NCI-H1105 (cell line): ENCODE data around the gene TMEM125.

Experiments used
- DNase-seq: peaks from one replicate; lab custom pipeline; 2025; lab: John Stamatoyannopoulos, UW

The TMEM125 gene

DNA sequence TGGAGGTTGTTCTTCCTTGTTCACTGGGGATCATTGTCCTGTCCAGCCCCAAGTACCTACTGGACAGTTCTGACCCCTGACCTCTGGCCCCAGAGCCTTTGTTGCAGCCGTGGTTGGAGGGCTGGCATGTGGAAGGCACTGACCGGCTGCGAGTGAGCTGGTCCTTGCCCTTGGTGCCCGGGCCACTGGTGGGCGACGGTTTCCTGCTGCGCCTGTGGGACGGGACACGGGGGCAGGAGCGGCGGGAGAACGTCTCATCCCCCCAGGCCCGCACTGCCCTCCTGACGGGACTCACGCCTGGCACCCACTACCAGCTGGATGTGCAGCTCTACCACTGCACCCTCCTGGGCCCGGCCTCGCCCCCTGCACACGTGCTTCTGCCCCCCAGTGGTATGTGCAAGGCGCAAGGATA, 42.4 kb downstream of the TMEM125 start:
- DNase-seq: no peak

DNA sequence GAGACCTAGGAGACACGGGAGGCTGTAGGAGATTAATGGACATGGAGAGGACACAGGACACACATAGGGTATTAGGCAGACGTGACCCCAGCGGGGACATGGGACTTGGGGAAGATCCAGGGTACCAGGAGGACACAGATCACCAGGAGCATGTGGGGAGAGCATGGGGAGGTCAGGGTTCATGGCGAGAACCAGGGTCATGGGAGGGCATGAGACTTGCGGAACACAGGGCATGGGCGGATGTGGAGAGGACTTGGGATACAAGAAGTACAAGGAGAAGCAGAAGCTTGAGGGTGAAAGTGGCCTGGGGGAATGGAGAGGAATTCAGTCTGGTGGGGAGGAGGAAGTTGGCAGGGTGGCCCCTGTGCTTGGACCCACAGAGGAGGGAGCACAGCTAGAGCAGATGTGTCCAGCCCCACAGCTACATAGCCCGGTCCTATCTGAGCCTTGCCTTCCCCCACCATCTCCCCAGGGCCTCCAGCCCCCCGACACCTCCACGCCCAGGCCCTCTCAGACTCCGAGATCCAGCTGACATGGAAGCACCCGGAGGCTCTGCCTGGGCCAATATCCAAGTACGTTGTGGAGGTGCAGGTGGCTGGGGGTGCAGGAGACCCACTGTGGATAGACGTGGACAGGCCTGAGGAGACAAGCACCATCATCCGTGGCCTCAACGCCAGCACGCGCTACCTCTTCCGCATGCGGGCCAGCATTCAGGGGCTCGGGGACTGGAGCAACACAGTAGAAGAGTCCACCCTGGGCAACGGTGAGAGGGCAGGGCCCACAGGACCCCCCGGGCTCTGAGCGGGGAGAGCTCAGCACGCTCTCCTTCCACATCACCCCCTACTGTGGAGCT, 43.1 kb downstream of the TMEM125 start:
- DNase-seq: no peak

DNA sequence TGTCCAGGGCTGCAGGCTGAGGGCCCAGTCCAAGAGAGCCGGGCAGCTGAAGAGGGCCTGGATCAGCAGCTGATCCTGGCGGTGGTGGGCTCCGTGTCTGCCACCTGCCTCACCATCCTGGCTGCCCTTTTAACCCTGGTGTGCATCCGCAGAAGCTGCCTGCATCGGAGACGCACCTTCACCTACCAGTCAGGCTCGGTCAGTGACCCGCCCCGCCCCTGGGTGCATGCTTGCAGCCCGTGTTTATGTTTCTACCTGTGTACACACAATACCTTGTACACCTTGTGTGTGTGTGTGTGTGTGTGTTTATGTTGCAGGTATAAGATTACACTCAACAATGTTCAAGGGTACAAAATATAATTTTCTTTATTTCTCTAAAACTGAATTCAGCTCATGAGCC, 44.0 kb downstream of the TMEM125 start:
- no peak for DNase-seq

DNA sequence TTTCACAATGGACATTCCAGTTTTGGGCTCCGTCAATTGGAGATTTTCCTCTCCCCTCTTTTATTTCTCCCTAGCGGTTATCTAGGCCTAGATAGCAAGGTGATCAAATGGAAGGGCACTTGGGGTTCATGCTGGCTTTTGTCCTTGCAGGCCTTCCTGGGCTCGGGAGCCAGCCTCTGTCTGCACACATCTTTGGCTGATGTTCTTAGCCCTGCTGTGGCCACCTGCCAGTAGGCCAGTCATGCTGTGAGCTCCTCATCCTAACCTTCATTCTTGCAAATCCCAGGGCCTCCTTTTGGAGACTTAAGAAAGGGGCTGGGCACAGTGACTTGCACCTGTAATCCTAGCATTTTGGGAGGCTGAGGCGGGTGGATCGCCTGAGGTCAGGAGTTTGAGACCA, 44.5 kb downstream of the TMEM125 start:
- no peak for DNase-seq

DNA sequence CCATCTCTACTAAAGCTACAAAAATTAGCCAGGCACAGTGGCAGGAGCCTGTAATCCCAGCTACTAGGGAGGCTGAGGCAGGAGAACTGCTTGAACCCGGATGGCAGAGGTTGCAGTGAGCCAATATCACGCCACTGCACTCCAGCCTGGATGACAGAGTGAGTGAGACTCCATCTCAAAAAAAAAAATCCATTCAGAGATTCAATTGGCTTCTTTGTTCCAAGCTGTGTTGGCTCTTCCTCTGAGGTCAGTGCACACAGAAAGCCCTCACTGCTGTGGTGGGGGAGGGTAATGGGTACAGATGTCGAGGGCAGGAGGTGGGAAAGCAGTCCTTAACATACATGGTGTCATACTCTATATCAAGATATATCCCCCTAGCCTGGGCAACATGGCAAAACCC, 45.7 kb downstream of the TMEM125 start:
- DNase-seq: no peak

DNA sequence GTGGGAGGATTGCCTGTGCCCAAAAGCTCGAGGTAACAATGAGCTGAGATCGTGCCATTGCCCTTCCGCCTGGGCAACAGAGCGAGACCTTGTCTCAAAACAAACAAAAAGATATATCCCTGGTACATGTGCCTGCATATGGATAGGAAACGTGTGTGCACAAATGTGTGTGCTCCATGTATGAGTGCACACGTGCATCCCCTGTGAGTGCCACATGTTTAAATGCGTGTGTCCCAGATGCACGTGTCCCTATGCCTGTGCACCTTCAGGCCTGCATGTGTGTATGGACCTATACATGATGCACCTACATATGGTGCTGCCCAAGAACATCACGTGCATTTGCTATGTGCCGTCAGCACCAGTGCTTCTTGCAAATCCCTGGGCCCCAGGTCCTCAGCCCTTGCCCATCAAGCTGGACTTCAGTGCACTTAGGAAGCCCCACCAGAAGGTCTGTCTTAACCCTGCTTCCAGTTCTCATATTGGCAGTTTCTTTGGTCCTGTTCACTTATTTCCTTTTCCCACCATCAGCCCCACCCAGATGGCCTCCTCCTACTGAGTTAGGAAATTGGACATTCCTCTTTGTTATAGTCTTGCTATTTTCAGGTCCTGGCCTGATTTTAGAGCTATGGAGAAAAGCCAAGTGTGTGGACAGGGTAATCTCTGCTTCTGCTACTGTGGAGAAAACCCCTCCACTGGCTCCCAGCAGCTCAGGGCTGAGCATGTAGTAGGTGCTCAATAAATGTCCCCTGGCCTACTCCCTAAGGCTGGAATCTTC, 46.4 kb downstream of the TMEM125 start:
- DNase-seq: no peak

DNA sequence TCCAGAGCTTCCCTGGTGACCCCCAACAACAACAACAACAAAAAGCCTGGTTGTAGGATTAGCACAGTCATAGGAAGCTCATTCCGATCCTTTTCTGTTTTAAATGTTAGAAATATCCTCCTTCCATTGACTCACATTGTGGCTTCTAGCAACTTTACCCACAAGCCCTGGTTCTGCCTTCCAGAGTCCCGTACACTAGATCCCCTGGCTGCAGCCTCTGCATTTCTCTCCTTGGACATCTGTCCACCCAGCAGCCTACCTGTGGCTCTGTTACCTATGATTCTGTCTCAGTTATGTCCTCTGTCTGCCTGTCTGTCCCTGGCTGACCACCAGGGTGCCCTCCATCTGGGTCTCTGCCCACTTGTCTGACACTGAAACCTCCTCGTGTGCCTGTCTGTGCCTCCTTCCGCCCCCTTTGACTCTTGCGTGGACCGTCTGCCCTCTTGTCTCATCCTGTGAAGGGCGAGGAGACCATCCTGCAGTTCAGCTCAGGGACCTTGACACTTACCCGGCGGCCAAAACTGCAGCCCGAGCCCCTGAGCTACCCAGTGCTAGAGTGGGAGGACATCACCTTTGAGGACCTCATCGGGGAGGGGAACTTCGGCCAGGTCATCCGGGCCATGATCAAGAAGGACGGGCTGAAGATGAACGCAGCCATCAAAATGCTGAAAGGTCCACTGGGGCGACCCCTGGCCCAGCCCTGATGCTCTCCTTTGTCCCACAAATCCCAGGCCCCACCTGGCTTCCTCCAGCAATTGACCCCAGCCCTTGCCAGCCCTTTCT, 47.1 kb downstream of the TMEM125 start:
- DNase-seq: no peak

DNA sequence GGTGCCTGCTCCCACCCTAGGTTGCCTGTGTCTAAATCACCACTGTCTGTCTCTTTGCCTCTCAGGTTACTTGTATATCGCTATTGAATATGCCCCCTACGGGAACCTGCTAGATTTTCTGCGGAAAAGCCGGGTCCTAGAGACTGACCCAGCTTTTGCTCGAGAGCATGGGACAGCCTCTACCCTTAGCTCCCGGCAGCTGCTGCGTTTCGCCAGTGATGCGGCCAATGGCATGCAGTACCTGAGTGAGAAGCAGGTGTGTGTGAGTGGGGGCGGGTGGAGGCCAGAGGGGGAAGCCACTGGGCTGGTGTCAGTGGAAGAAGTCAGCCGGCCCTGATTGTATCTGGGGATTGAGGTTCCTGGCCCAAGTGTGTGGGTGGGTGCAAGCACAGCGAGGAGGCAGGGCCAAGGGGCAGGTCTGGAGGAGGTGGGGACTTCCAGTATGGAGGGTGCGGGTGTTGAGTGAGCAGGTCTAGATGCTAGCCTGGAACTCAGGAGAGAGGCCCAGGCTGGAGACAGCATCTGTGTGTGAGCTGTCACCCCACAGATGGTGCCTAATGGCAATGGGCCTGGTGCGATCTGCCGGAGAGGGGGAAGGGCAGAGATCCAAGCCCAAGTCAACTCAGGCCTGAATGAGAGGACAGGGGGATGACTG, 48.2 kb downstream of the TMEM125 start:
- DNase-seq: no peak

DNA sequence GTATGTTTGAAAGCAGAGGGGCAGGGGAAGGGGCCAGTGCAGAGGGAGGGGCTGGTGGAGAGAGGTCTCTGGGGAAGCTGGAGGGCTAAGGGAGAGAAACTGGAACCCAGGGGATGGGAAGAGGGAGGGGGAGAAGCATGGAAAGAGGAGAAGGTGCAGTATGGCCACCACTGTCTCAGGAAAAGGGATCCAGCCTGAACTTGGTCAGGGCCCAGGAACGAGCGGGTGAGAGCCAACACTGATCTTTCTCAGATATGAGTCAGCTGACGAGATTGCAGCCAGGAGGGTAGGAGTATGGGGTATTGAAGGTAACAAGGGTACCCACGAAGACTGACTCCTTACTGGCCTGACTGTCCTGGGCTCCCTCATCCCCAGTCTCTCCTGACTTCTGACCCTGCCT, 49.0 kb downstream of the TMEM125 start:
- no peak for DNase-seq

DNA sequence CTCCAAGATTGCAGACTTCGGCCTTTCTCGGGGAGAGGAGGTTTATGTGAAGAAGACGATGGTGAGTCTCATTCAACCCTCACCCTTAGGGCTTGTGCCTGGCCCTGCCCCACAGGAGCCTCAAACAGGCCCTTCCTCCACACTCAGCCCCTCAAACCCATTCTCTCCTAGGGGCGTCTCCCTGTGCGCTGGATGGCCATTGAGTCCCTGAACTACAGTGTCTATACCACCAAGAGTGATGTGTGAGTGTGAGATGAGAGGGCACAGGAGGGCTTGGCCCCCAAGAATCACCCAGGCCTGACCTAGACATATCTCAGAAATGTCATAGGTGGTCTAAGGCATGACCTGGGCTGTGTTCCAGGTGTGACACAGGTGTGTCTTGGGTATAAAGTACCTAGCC, 49.5 kb downstream of the TMEM125 start:
- no peak for DNase-seq

DNA sequence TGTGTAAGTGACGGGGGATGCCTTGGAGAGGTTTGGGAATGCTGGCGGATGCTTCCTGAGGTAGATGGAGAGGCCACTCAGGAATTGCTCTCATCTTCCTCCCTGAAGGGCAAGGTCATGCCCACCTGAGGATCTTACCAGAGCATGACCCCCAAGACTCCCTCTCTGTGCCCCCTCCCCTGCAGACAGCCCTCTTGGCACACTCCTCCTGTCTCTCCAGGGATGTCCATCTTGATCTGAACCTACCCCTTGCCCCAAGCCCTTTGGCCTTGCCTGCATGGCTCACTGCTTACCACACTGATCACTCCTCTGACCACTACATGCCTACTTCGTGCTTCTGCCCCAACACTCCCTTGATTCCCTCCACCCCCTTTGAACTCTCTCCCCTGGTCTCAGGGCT, 50.0 kb downstream of the TMEM125 start:
- no peak for DNase-seq

DNA sequence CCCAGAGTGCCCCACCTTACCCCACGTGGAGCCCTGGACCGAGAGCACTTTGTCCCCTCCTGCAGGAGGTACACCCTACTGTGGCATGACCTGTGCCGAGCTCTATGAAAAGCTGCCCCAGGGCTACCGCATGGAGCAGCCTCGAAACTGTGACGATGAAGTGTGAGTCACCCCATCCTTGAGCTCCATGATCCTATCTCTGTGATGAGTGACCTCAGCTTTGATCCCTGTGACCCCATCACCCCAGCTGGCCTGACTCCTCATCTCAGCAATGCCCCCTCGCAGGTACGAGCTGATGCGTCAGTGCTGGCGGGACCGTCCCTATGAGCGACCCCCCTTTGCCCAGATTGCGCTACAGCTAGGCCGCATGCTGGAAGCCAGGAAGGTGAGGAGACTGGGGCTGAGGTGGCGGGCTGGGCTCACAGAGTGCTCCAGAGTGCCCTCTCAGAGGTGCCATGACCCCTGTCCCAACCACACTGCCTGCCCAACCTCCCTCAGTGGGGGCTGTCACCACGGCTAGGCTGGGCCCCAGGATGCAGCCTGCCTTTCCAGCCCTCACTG, 51.6 kb downstream of the TMEM125 start:
- no peak for DNase-seq

DNA sequence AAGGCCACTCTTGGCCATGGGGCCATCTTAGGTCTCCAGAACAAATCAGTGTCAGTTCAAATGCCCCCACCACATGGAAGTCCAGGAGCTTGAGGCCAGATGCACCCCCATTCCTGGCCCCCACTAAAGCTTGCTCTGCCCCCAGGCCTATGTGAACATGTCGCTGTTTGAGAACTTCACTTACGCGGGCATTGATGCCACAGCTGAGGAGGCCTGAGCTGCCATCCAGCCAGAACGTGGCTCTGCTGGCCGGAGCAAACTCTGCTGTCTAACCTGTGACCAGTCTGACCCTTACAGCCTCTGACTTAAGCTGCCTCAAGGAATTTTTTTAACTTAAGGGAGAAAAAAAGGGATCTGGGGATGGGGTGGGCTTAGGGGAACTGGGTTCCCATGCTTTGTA, 52.7 kb downstream of the TMEM125 start:
- no peak for DNase-seq
